Tibial nerve (tissue), 3 donors: ENCODE results near the gene SNAPC2.

Source experiments
- POLR2A ChIP-seq, 2 donors: fragments of 450-650 bp; IDR thresholded peaks; one replicate each; pipeline ENCODE4 v1.6.1; 2017; ENCODE audit warnings: antibody characterized with exemption in 2 of 2, mild to moderate bottlenecking in 2 of 2, moderate library complexity in 2 of 2
- TF ChIP-seq, protein P1 (sequence below), 5 experiments: fragments of 200-600 bp in 3 of 5; fragments of 450-650 bp in 2 of 5; sonication (generic) in 3 of 5; IDR thresholded peaks; one replicate each; pipeline ENCODE4 v1.5.1; 2016 to 2019; ENCODE audit warnings: antibody characterized with exemption in 5 of 5, mild to moderate bottlenecking in 3 of 5, moderate library complexity in 2 of 5

DNA sequence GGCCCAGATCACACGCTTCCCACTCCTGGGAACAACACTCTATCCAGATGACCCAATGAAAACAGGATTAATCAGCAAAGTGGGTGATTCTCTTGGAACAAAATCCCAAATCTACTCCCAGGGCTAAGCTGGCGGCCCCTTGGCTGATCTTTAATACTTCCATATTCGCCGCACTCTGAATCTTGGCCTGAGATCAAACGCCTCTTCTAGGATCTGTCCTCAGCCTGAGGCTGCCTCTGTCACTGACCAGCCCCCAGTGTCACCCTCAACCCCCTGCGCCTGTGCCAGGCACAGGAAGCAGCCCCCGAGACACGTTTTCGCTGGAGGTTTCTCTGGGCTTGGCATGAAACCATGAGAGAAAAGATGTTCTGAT, 8.2 kb downstream of the SNAPC2 start:
- TF ChIP-seq, protein P1, sequence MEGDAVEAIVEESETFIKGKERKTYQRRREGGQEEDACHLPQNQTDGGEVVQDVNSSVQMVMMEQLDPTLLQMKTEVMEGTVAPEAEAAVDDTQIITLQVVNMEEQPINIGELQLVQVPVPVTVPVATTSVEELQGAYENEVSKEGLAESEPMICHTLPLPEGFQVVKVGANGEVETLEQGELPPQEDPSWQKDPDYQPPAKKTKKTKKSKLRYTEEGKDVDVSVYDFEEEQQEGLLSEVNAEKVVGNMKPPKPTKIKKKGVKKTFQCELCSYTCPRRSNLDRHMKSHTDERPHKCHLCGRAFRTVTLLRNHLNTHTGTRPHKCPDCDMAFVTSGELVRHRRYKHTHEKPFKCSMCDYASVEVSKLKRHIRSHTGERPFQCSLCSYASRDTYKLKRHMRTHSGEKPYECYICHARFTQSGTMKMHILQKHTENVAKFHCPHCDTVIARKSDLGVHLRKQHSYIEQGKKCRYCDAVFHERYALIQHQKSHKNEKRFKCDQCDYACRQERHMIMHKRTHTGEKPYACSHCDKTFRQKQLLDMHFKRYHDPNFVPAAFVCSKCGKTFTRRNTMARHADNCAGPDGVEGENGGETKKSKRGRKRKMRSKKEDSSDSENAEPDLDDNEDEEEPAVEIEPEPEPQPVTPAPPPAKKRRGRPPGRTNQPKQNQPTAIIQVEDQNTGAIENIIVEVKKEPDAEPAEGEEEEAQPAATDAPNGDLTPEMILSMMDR (IDR thresholded peaks at IDR 0.05) = no peak
- no peak for TF ChIP-seq POLR2A (IDR thresholded peaks at IDR 0.05)
